Esophagus muscularis mucosa (tissue), 4 donors: ENCODE measurements around the gene PHACTR1. TPM values are rescaled to one million over a fixed set of nuclear protein-coding genes. Genes with fewer than 3 reads are reported as not detected.

ENCODE experiments used
- DNase-seq: peaks from one replicate; pipeline ENCODE4 v3.0.0-alpha.2; 2017; ENCODE audit errors: extremely low spot score
- H3K27ac ChIP-seq, 4 donors: fragments of 200-600 bp; sonication (generic); replicated peaks in 1 of 4; 1 replicate in 3 of 4; 2 replicates in 1 of 4; pipeline ENCODE4 v1.5.1; 2016 to 2019; ENCODE audit warnings: mild to moderate bottlenecking in 1 of 4
- H3K27me3 ChIP-seq, 4 donors: fragments of 200-600 bp; sonication (generic); one replicate each; pipeline versions ENCODE4 v1.5.1 to v1.6.0; 2016 to 2019
- H3K36me3 ChIP-seq, 4 donors: fragments of 200-600 bp; sonication (generic); one replicate each; pipeline ENCODE4 v1.5.1; 2016 to 2019
- H3K4me1 ChIP-seq, 4 donors: fragments of 200-600 bp; sonication (generic); one replicate each; pipeline ENCODE4 v1.5.1; 2016 to 2019
- H3K4me3 ChIP-seq, 4 donors: fragments of 200-600 bp; sonication (generic); 1 replicate in 2 of 4; 2 replicates in 2 of 4; pipeline ENCODE4 v1.5.1; 2016 to 2019; ENCODE audit warnings: mild to moderate bottlenecking in 4 of 4, moderate library complexity in 1 of 4
- H3K9me3 ChIP-seq, 4 donors: fragments of 200-600 bp; sonication (generic); 1 replicate in 3 of 4; 2 replicates in 1 of 4; pipeline ENCODE4 v1.5.1; 2016 to 2019
- EP300 ChIP-seq: sonication (generic); formaldehyde crosslinking; IDR thresholded peaks from one replicate; pipeline ENCODE4 v1.6.1; 2017; ENCODE audit warnings: antibody characterized with exemption
- POLR2A ChIP-seq: fragments of 450-650 bp; IDR thresholded peaks from one replicate; pipeline ENCODE4 v1.6.1; 2017; ENCODE audit warnings: antibody characterized with exemption, moderate library complexity, mild to moderate bottlenecking, low read depth
- POLR2AphosphoS5 ChIP-seq, 2 donors: sonication (generic); formaldehyde crosslinking; IDR thresholded peaks; one replicate each; pipeline ENCODE4 v1.6.1; 2017; ENCODE audit warnings: antibody characterized with exemption in 2 of 2
- WGBS: methylation state at CpG from one replicate; pipeline ENCODE4 v1.1.5; 2018; 5-methylcytosine and 5-hydroxymethylcytosine counted together
- intact Hi-C: fragments of 100-400 bp; cut with DNase I; formaldehyde crosslinking; loops from one replicate; pipeline ENCODE4 v1.15.1; 2023
- total RNA-seq, 4 donors: library from RNA; depleted of rRNA; stranded (reverse); fragments of >200 nt; gene quantifications; one replicate each; pipeline versions ENCODE4 v1.1.0 to v1.2.1, GENCODE V29; 2016
- TF ChIP-seq, protein P1 (sequence below), 3 experiments: fragments of 200-600 bp in 2 of 3; fragments of 450-650 bp in 1 of 3; sonication (generic) in 2 of 3; IDR thresholded peaks; one replicate each; pipeline ENCODE4 v1.5.1; 2017 to 2019; ENCODE audit warnings: antibody characterized with exemption in 3 of 3, mild to moderate bottlenecking in 2 of 3, moderate library complexity in 1 of 3

The PHACTR1 gene
- total RNA-seq, 4 donors from 2014 or later, result 0.83 to 4.2 (median 3.1) TPM

DNA sequence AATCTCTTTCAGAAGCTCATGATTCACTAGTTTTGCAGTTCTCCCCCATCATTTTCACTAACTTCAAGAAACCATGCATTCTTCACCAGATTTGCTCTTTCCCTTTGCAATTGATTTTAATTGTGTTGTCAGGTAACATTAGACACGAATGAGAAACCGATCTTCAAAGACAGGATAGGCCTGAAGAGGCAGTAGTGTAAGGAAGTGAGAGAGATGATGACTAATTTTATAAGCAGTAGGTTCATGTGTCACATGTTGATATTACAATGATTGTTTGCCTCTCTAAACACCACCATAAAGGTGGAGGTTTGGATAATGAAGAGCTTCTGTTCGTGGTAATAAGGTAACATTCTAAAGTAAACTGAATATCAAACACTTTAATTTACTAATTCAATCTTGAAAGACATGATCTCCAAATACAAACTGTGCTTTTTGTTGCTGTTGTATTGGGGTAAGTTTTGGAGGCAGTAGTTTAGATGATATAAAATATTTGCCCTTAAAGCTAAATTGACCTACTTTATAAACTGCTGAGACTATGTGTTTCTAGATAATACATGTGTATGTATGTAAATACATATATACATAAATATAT, 207.2 kb downstream of the PHACTR1 start:
- Histone ChIP-seq H3K27ac (no peak overlapping the region), H3K27me3 (no peaks in the 10 kb centered on the region), H3K4me3 (no peak overlapping the region), H3K4me1 (no peaks in the 10 kb centered on the region), H3K9me3 (no peaks in the 10 kb centered on the region), H3K36me3 (no peaks in the 10 kb centered on the region)
- intact Hi-C loops, result no loop called here
- TF ChIP-seq POLR2AphosphoS5 (IDR thresholded peaks at IDR 0.05) (no peak), EP300 (no peak), POLR2A (no peak)
- TF ChIP-seq, protein P1, sequence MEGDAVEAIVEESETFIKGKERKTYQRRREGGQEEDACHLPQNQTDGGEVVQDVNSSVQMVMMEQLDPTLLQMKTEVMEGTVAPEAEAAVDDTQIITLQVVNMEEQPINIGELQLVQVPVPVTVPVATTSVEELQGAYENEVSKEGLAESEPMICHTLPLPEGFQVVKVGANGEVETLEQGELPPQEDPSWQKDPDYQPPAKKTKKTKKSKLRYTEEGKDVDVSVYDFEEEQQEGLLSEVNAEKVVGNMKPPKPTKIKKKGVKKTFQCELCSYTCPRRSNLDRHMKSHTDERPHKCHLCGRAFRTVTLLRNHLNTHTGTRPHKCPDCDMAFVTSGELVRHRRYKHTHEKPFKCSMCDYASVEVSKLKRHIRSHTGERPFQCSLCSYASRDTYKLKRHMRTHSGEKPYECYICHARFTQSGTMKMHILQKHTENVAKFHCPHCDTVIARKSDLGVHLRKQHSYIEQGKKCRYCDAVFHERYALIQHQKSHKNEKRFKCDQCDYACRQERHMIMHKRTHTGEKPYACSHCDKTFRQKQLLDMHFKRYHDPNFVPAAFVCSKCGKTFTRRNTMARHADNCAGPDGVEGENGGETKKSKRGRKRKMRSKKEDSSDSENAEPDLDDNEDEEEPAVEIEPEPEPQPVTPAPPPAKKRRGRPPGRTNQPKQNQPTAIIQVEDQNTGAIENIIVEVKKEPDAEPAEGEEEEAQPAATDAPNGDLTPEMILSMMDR (IDR thresholded peaks at IDR 0.05), result no peak
- no peak for DNase-seq
- WGBS, result 79% methylated on average over 3 of the region's 3 CpGs

DNA sequence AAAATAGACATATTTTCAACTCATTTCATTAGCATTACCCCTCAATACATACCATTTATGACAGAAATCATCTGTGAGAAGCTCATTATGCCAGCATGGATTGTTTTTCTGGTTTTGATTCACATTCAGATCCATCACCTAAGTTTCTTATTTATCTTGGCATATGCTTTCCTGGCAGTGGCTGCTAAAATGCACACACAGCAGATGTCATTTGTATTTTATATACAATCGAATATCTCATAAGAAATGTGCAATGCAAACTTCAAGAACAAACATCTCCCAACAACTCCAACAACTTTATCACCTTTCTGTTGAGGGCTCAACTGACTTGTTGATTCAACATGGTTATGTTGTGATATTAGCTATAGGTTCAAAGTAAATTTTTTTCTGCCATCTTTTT, 208.3 kb downstream of the PHACTR1 start:
- H3K27me3 ChIP-seq, result no peaks in the 10 kb centered on the region
- no peaks in the 10 kb centered on the region for H3K4me1 ChIP-seq
- H3K9me3 ChIP-seq, result no peaks in the 10 kb centered on the region
- 89% methylated on average over 1 of the region's 1 CpG for WGBS
- no peak for DNase-seq
- H3K27ac ChIP-seq, result no peak overlapping the region
- H3K4me3 ChIP-seq, result no peak overlapping the region
- no peaks in the 10 kb centered on the region for H3K36me3 ChIP-seq
- intact Hi-C loops, result no loop called here
- TF ChIP-seq POLR2AphosphoS5 (IDR thresholded peaks at IDR 0.05), result no peak
- no peak for TF ChIP-seq EP300
- TF ChIP-seq, protein P1 (IDR thresholded peaks at IDR 0.05), result no peak
- no peak for TF ChIP-seq POLR2A

DNA sequence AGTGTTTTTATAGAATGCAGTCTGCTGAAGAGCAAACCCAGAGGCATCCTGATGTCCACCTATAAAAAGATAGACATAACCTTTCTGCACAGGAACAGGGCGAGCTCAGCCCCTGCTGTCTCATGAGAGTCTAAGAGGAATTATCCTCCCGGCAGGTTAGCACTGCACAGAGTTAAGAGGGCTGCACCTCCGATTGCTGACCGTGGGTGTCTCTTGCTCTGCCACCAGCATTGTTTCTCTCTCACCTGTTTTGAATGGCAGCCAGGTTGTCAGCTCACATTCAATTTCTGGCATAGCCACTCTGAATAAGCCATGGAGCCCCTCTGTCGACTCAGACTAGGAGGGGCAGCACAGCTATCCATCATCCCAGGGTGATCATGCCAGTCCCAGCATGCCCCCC, 211.2 kb downstream of the PHACTR1 start:
- Histone ChIP-seq H3K4me3 (no peak overlapping the region), H3K27ac (no peak overlapping the region), H3K4me1 (no peaks in the 10 kb centered on the region), H3K36me3 (no peaks in the 10 kb centered on the region), H3K27me3 (no peaks in the 10 kb centered on the region), H3K9me3 (no peaks in the 10 kb centered on the region)
- no peak for DNase-seq
- TF ChIP-seq EP300, result no peak
- no peak for TF ChIP-seq POLR2A
- TF ChIP-seq POLR2AphosphoS5 (IDR thresholded peaks at IDR 0.05), result no peak
- intact Hi-C loops, result no loop called here
- WGBS, result 70% methylated on average over 3 of the region's 5 CpGs

DNA sequence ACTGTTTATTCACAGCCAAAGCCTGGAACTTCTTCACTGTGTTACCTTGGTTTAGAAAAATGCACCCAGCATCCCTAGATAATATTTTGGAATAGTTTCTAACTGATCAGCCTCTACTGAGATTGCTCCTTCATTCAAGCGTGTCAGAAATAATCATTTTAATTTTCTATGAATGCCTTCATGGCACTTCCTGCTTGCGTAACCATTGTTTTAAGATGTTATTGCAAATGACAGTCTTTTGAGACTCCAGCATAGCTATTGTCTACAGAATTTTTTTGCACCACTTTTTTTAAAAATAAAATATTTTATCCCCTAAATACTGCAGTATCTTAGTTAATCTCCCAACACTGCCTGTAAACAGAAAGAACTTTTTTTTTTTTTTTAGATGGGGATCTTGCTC, 213.1 kb downstream of the PHACTR1 start:
- 84% methylated on average over 2 of the region's 2 CpGs for WGBS
- Histone ChIP-seq H3K4me1 (no peaks in the 10 kb centered on the region), H3K9me3 (no peaks in the 10 kb centered on the region), H3K36me3 (no peaks in the 10 kb centered on the region), H3K27me3 (no peaks in the 10 kb centered on the region), H3K4me3 (no peak overlapping the region), H3K27ac (no peak overlapping the region)
- DNase-seq, result no peak
- TF ChIP-seq EP300 (no peak), POLR2A (no peak), POLR2AphosphoS5 (IDR thresholded peaks at IDR 0.05) (no peak)
- TF ChIP-seq, protein P1 (IDR thresholded peaks at IDR 0.05), result no peak
- intact Hi-C loops, result no loop called here

GRCh38 chr6:12931639-12932038, 215.1 kb downstream of the PHACTR1 start:
- Histone ChIP-seq H3K27ac (no peak overlapping the region), H3K9me3 (no peaks in the 10 kb centered on the region), H3K4me1 (no peaks in the 10 kb centered on the region), H3K36me3 (no peaks in the 10 kb centered on the region), H3K27me3 (no peaks in the 10 kb centered on the region), H3K4me3 (no peak overlapping the region)
- DNase-seq, result no peak
- 83% methylated on average over 4 of the region's 4 CpGs for WGBS
- no peak for TF ChIP-seq POLR2AphosphoS5 (IDR thresholded peaks at IDR 0.05)
- TF ChIP-seq, protein P1 (IDR thresholded peaks at IDR 0.05), result no peak
- TF ChIP-seq POLR2A, result no peak
- TF ChIP-seq EP300, result no peak
- intact Hi-C loops, result no loop called here
